Activated B cell treated with CpG ODN at 0.5 μM for 24 hours (primary cell): Measurements from ENCODE around the gene OR2A7. TPM values are rescaled to one million over a fixed set of nuclear protein-coding genes. Genes with fewer than 3 reads are reported as not detected.
"Not testable (repeated sequence)": the region's sequence is repeated elsewhere in the genome, so short reads cannot be mapped to it uniquely, and the experiment has no call there.

Experiments used
- ATAC-seq: fragments of 200-7000 bp; cut with Tn5 transposase; one replicate; pipeline ENCODE4 v1.10.0; 2021; ENCODE audit warnings: low read depth, mild to moderate bottlenecking, moderate library complexity
- CTCF ChIA-PET: fragments of 350-600 bp; sonication (Branson Sonifier 250); formaldehyde crosslinking; loops from one replicate; lab custom pipeline; 2021; ENCODE audit warnings: antibody characterized with exemption; lab: Charles Lee
- POLR2A ChIA-PET: fragments of 350-600 bp; sonication (Branson Sonifier 250); formaldehyde crosslinking; loops from one replicate; lab custom pipeline; 2021; ENCODE audit warnings: antibody characterized with exemption; lab: Charles Lee
- DNase-seq: peaks from one replicate; pipeline ENCODE4 v3.0.0; 2022
- H3K27ac Mint-ChIP-seq: one replicate; pipeline ENCODE4 v1.8.0; 2020; ENCODE audit warnings: mixed read lengths
- H3K27me3 Mint-ChIP-seq: one replicate; pipeline ENCODE4 v1.8.0; 2021; ENCODE audit warnings: mixed read lengths
- H3K36me3 Mint-ChIP-seq: one replicate; pipeline ENCODE4 v1.8.0; 2021; ENCODE audit warnings: low read depth, mixed read lengths
- H3K4me1 Mint-ChIP-seq: one replicate; pipeline ENCODE4 v1.8.0; 2021; ENCODE audit warnings: mixed read lengths
- H3K4me3 Mint-ChIP-seq: one replicate; pipeline ENCODE4 v1.8.0; 2020; ENCODE audit warnings: mild to moderate bottlenecking, mixed read lengths
- H3K9me3 Mint-ChIP-seq: one replicate; pipeline ENCODE4 v1.8.0; 2020; ENCODE audit warnings: mixed read lengths
- intact Hi-C: fragments of 100-400 bp; cut with micrococcal nuclease; formaldehyde crosslinking; loops from one replicate; pipeline ENCODE4 v1.15.1; 2024
- total RNA-seq: library from RNA; stranded (reverse); gene quantifications from 2 replicates; pipeline ENCODE4 v1.2.3, GENCODE V29; 2022
- TF ChIP-seq, protein P1 (sequence below): fragments of 200-600 bp; IDR thresholded peaks from one replicate; pipeline ENCODE4 v1.8.0; 2022; ENCODE audit warnings: antibody characterized with exemption, mild to moderate bottlenecking

OR2A7 gene
- total RNA-seq, 1 donor from 2014 or later: 1.9 TPM

DNA sequence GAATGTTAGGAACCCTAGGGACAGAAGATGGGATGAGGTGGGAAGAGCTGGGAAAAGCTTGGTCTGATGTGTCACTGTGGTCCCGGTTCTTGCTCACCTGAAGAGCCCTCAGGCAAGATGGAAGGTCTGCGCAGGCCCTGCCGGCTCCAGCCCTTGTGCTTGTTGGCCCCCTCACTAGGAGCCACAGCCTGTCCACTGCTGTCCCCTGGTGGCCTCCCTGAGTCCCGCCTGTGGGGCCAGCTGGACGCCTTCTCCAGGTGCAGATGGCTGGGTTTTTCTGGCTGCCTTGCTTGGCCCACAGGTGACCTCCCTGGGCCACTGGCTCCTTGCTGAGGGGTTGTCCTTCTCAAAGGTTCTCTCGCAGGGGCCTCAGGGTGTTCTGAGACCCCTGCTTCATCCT, 19.1 kb upstream of the OR2A7 start:
- H3K27ac Mint-ChIP-seq, H3K4me1 Mint-ChIP-seq, intact Hi-C loops, H3K36me3 Mint-ChIP-seq, H3K9me3 Mint-ChIP-seq, ATAC-seq, H3K27me3 Mint-ChIP-seq, DNase-seq, POLR2A ChIA-PET, H3K4me3 Mint-ChIP-seq, CTCF ChIA-PET: not testable (repeated sequence)

DNA sequence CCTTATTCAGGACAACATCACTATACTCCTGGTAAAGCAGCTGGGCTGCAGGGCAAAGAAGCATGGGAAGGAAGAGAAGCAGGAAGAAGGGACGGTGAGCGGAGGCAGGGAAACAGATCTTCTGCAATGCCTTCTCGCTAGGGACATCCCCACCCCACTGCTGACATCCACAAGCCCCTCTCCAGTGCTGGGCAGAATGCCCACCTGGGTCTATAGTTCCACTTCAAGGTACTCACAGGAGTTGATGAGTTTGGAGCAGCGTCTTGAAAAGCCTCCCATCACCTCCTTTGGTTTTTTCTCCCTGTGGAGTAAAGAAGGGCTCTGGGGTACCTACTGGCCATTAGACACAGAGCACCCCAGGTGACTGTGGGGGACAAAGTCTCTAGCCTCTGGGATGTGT, 17.9 kb upstream of the OR2A7 start:
- H3K9me3 Mint-ChIP-seq, H3K4me1 Mint-ChIP-seq, H3K27ac Mint-ChIP-seq, H3K27me3 Mint-ChIP-seq, DNase-seq, intact Hi-C loops, CTCF ChIA-PET, H3K4me3 Mint-ChIP-seq, H3K36me3 Mint-ChIP-seq, POLR2A ChIA-PET, ATAC-seq: not testable (repeated sequence)

- H3K27ac Mint-ChIP-seq, DNase-seq, H3K27me3 Mint-ChIP-seq, H3K4me1 Mint-ChIP-seq, H3K36me3 Mint-ChIP-seq, H3K4me3 Mint-ChIP-seq, intact Hi-C loops, POLR2A ChIA-PET, ATAC-seq, H3K9me3 Mint-ChIP-seq, CTCF ChIA-PET: not testable (repeated sequence)
Observed at GRCh38 chr7:144281981-144282380, 17.4 kb upstream of the OR2A7 start.

DNA sequence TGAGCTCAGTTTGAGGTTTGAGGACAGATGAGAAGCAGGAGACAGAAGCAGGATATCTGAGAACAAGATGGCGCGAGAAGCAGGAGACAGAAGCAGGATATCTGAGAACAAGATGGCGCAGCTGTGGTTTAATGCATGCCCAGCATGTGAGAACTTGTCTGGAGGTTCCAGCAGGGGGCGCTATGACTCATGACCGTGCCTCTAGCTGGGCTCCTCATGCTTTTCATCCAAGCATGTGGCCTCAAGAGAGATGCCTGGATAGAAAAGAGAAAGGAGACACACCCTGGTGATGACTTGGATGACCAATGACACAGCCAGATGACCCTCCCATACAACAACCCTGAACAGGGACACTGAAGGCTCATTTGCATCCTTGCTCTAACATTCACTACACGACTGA, 15.4 kb upstream of the OR2A7 start:
- POLR2A ChIA-PET, H3K4me3 Mint-ChIP-seq, H3K27ac Mint-ChIP-seq, intact Hi-C loops, H3K9me3 Mint-ChIP-seq, H3K36me3 Mint-ChIP-seq, H3K4me1 Mint-ChIP-seq, DNase-seq, H3K27me3 Mint-ChIP-seq, CTCF ChIA-PET, ATAC-seq: not testable (repeated sequence)

- POLR2A ChIA-PET, intact Hi-C loops: not testable (repeated sequence)
Observed at GRCh38 chr7:144275281-144275680, 10.7 kb upstream of the OR2A7 start.

DNA sequence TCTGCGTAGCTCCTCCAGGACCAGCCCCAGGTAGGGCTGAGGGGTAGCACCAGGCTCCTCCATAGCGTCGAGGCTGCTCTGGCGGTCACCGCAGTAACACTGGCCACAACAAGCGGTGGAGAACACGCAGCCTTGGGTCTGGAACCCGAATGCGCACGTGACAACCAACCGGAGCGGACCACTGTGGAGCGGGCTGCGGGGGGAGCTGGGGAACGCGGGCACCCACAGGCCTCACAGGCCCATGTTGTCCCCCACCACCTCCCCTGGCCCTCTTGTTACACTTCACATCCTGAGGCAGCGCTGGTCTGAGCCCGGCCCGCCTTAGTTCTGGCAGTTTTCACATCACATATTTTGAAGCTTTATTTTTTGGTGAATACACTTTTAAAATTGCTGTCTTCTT, 4.6 kb upstream of the OR2A7 start, which contains the start of gene CTAGE8:
Gene CTAGE8 (minus strand): TSS at position 101 of the 400 bp plus-strand sequence. CDS start 38 bp downstream, at position 63.
- H3K27ac Mint-ChIP-seq, H3K4me3 Mint-ChIP-seq, H3K36me3 Mint-ChIP-seq, H3K9me3 Mint-ChIP-seq, POLR2A ChIA-PET, DNase-seq, H3K27me3 Mint-ChIP-seq, CTCF ChIA-PET, ATAC-seq, H3K4me1 Mint-ChIP-seq, intact Hi-C loops: not testable (repeated sequence)

More at GRCh38 chr7:144275281-144275680, 10.7 kb upstream of the OR2A7 start:
- DNase-seq, H3K4me1 Mint-ChIP-seq, H3K36me3 Mint-ChIP-seq, ATAC-seq, H3K4me3 Mint-ChIP-seq, H3K27me3 Mint-ChIP-seq, CTCF ChIA-PET, H3K27ac Mint-ChIP-seq, H3K9me3 Mint-ChIP-seq: not testable (repeated sequence)

- CTCF ChIA-PET: not testable (repeated sequence)
Observed at GRCh38 chr7:144262128-144262527, 2.5 kb downstream of the OR2A7 start.

DNA sequence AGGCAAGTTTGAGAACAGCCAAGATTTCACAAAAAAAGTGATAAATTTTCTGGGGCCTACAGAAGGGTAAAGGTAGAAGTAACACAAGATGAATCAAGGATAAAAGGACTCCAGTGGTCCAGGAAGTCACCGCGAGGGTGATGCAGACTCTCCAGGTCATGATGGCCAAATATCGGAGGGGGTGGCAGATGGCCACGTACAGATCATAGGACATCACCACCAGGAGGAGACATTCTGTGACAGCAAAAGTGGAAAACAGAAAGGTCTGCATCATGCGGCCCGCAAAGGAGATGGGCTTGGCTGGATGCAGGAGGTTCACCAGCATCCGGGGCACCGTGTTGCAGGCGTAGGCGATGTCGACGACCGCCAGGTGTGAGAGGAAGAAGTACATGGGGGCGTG, 5.5 kb downstream of the OR2A7 start:
- POLR2A ChIA-PET, H3K27ac Mint-ChIP-seq, H3K9me3 Mint-ChIP-seq, H3K4me3 Mint-ChIP-seq, intact Hi-C loops, DNase-seq, CTCF ChIA-PET, H3K27me3 Mint-ChIP-seq, ATAC-seq, H3K4me1 Mint-ChIP-seq, H3K36me3 Mint-ChIP-seq: not testable (repeated sequence)

More at GRCh38 chr7:144262128-144262527, 2.5 kb downstream of the OR2A7 start:
- H3K27me3 Mint-ChIP-seq, H3K4me3 Mint-ChIP-seq, H3K9me3 Mint-ChIP-seq, H3K36me3 Mint-ChIP-seq, ATAC-seq, H3K4me1 Mint-ChIP-seq, intact Hi-C loops, DNase-seq, POLR2A ChIA-PET, H3K27ac Mint-ChIP-seq: not testable (repeated sequence)

- Mint-ChIP-seq H3K4me1 (no peaks in the 10 kb centered on the region), H3K4me3 (no peak overlapping the region), H3K27me3 (no peaks in the 10 kb centered on the region), H3K9me3 (no peaks in the 10 kb centered on the region), H3K36me3 (no peaks in the 10 kb centered on the region), H3K27ac (no peak overlapping the region)
- TF ChIP-seq, protein P1, sequence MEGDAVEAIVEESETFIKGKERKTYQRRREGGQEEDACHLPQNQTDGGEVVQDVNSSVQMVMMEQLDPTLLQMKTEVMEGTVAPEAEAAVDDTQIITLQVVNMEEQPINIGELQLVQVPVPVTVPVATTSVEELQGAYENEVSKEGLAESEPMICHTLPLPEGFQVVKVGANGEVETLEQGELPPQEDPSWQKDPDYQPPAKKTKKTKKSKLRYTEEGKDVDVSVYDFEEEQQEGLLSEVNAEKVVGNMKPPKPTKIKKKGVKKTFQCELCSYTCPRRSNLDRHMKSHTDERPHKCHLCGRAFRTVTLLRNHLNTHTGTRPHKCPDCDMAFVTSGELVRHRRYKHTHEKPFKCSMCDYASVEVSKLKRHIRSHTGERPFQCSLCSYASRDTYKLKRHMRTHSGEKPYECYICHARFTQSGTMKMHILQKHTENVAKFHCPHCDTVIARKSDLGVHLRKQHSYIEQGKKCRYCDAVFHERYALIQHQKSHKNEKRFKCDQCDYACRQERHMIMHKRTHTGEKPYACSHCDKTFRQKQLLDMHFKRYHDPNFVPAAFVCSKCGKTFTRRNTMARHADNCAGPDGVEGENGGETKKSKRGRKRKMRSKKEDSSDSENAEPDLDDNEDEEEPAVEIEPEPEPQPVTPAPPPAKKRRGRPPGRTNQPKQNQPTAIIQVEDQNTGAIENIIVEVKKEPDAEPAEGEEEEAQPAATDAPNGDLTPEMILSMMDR: no peak
- intact Hi-C loops: no loop called here
- ChIA-PET CTCF (no interaction called here), POLR2A (no interaction called here)
- no peak for DNase-seq
- no peak for ATAC-seq
Observed at GRCh38 chr7:144256112-144256511, 8.5 kb downstream of the OR2A7 start.
